DND-41 (cell line): Measurements from ENCODE around the gene CHTF8.
A peak's percentile ranks its signal among the peaks of the same experiment; 100 is the strongest.

ENCODE experiments used
- ATAC-seq: fragments of 200-7000 bp; cut with Tn5 transposase; 3 replicates; pipeline ENCODE4 v1.9.1; 2021; ENCODE audit warnings: low read depth; ENCODE audit not compliant: insufficient read depth
- DNase-seq: peaks from one replicate; pipeline ENCODE4 v3.0.0-alpha.2; 2020
- H2AFZ ChIP-seq: 2 replicates; pipeline ENCODE4 v1.6.0; 2012; ENCODE audit warnings: low read depth, low read length
- H3K27ac ChIP-seq: 2 replicates; pipeline ENCODE4 v1.5.1; 2012; ENCODE audit warnings: low read length, inconsistent platforms
- H3K27me3 ChIP-seq: fragments of 200-600 bp; sonication (generic); 2 replicates; pipeline ENCODE4 v1.6.0; 2012; ENCODE audit warnings: low read length, mild to moderate bottlenecking, inconsistent platforms; ENCODE audit not compliant: insufficient read depth, poor library complexity
- H3K36me3 ChIP-seq: 2 replicates; pipeline ENCODE4 v1.5.1; 2012; ENCODE audit warnings: low read length, inconsistent platforms; ENCODE audit not compliant: insufficient read depth
- H3K4me1 ChIP-seq: 2 replicates; pipeline ENCODE4 v1.5.1; 2012; ENCODE audit warnings: mild to moderate bottlenecking, low read length; ENCODE audit not compliant: insufficient read depth
- H3K4me2 ChIP-seq: 2 replicates; pipeline ENCODE4 v1.6.0; 2012; ENCODE audit warnings: mild to moderate bottlenecking, moderate library complexity, low read length, inconsistent platforms; ENCODE audit not compliant: insufficient read depth
- H3K4me3 ChIP-seq, 2 experiments: fragments of 200-600 bp in 1 of 2; shearing (Covaris generic) in 1 of 2; 2 replicates each; pipeline ENCODE4 v1.5.1; 2012 to 2016; ENCODE audit warnings: inconsistent platforms in 2 of 2, low read length in 2 of 2, mild to moderate bottlenecking in 2 of 2, low read depth in 1 of 2, moderate library complexity in 1 of 2
- H3K79me2 ChIP-seq: 2 replicates; pipeline ENCODE4 v1.6.0; 2012; ENCODE audit warnings: low read length, inconsistent platforms; ENCODE audit not compliant: insufficient read depth
- H3K9ac ChIP-seq: 2 replicates; pipeline ENCODE4 v1.6.0; 2012; ENCODE audit warnings: low read depth, mild to moderate bottlenecking, inconsistent platforms, low read length, moderate library complexity
- H3K9me3 ChIP-seq: 2 replicates; pipeline ENCODE4 v1.5.1; 2012; ENCODE audit warnings: low read length, moderate library complexity, mild to moderate bottlenecking, inconsistent platforms; ENCODE audit not compliant: insufficient read depth, severe bottlenecking
- H4K20me1 ChIP-seq: 2 replicates; pipeline ENCODE4 v1.6.0; 2012; ENCODE audit warnings: low read length; ENCODE audit not compliant: insufficient read depth
- EZH2 ChIP-seq: IDR thresholded peaks from 3 replicates; pipeline ENCODE4 v1.6.1; 2012; ENCODE audit warnings: borderline replicate concordance, low read depth, mild to moderate bottlenecking, moderate library complexity, low read length, inconsistent platforms; ENCODE audit not compliant: severe bottlenecking
- TF ChIP-seq, protein P1 (sequence below): IDR thresholded peaks from 2 replicates; pipeline ENCODE4 v1.5.1; 2012; ENCODE audit warnings: borderline replicate concordance, low read length, moderate library complexity, mild to moderate bottlenecking; ENCODE audit not compliant: poor library complexity, severe bottlenecking; ENCODE audit errors: extremely low read depth

CHTF8 gene

DNA sequence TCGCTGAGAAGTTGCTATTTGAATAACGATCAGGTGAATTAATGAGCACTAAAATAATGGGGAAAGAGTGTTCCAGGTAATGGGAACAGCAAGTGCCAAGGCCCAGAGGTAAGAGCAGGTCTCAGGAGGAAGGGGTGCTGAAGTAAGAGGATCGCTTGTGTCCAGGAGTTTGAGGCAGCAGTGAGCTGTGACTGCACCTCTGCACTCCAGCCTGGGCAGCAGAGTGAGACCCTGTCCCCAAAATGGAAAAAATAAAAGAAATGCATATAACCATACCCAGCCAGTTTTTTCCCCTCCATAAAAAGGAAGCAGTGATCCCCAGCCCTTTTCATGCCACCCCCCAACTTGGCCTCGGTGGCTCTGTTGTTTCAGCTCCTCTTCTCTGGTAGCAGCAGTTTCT, 43.7 kb downstream of the CHTF8 start:
- peaks cover 3% of the 10 kb centered on the region; the same call in 1 of the 2 replicates for H3K36me3 ChIP-seq
- no peaks in the 10 kb centered on the region for H3K27me3 ChIP-seq
- H3K79me2 ChIP-seq: no peaks in the 10 kb centered on the region
- DNase-seq (no peak), ATAC-seq (no peak)
- no peak overlapping the region for H3K9ac ChIP-seq
- no peak overlapping the region for H3K4me2 ChIP-seq
- no peak overlapping the region for H3K27ac ChIP-seq
- peaks cover 7% of the 10 kb centered on the region for H3K4me1 ChIP-seq
- TF ChIP-seq, protein P1, sequence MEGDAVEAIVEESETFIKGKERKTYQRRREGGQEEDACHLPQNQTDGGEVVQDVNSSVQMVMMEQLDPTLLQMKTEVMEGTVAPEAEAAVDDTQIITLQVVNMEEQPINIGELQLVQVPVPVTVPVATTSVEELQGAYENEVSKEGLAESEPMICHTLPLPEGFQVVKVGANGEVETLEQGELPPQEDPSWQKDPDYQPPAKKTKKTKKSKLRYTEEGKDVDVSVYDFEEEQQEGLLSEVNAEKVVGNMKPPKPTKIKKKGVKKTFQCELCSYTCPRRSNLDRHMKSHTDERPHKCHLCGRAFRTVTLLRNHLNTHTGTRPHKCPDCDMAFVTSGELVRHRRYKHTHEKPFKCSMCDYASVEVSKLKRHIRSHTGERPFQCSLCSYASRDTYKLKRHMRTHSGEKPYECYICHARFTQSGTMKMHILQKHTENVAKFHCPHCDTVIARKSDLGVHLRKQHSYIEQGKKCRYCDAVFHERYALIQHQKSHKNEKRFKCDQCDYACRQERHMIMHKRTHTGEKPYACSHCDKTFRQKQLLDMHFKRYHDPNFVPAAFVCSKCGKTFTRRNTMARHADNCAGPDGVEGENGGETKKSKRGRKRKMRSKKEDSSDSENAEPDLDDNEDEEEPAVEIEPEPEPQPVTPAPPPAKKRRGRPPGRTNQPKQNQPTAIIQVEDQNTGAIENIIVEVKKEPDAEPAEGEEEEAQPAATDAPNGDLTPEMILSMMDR: no peak
- TF ChIP-seq EZH2: no peak
- H4K20me1 ChIP-seq: no peaks in the 10 kb centered on the region
- no peak overlapping the region for H2AFZ ChIP-seq
- H3K9me3 ChIP-seq: no peaks in the 10 kb centered on the region
- H3K4me3 ChIP-seq: no peak overlapping the region

DNA sequence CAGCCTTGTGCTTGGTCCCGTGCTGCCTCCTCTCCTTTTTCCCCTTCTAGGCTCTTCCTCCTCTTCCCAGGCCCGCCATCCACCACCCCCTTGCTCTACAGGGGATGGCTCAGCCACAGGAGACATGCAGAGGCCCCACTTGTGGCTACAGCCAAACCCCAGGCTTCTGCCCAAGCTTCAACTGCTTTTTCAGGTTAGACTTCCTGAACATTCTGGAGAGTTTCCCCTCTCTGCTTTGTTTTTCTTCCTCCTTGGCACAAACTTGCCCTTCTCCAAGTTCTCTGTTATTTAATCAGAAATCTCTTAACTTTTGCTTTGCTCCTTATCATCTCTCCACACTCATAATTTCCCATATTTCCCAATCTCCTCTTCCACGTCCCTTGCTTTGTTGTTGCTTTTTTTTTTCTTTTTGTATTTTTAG, 45.2 kb downstream of the CHTF8 start:
- DNase-seq: peak; percentile 27
- Histone ChIP-seq H3K4me1 (peaks cover 7% of the 10 kb centered on the region), H3K79me2 (no peaks in the 10 kb centered on the region), H3K9ac (no peak overlapping the region), H3K9me3 (no peaks in the 10 kb centered on the region), H3K4me3 (no peak overlapping the region), H3K27me3 (no peaks in the 10 kb centered on the region), H2AFZ (no peak overlapping the region), H3K36me3 (peaks cover 7% of the 10 kb centered on the region; the same call in 1 of the 2 replicates), H3K4me2 (no peak overlapping the region), H3K27ac (peak overlapping the region; percentile 48; the same call in 1 of the 2 replicates), H4K20me1 (no peaks in the 10 kb centered on the region)
- TF ChIP-seq, protein P1: no peak
- TF ChIP-seq EZH2: no peak
- peak; percentile 77; the same call in 2 of the 3 replicates for ATAC-seq

DNA sequence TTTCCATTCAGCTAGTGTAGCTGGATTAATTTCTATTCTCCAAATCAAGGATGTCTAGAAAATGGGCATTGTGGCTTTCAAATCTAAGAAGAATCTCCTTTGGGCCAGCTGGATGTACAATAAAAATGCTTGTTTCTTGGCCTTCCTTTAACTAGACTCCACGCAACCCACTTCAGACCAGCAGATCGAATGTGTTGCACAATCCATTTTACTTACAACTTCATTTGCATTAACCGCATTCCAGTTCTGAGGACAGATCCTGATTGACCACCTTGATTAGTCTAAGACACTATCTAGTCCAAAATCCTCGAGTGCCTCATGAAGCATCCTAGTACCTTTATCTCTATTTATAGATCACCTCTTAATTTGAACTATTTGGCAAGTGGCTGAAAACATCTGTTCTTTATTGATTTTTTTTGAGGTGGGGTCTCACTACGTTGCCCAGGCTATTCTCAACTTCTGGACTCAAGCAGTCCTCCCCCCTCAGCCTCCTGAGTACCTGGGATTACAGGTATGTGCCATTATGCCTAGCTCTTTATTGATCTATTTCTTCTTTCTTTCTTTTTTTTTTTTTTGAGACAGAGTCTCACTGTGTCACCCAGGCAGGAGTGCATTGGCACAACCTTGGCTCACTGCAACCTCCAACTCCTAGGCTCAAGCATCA, 47.2 kb downstream of the CHTF8 start:
- no peaks in the 10 kb centered on the region for H3K79me2 ChIP-seq
- DNase-seq (no peak), ATAC-seq (no peak)
- no peak overlapping the region for H3K9ac ChIP-seq
- H3K27me3 ChIP-seq: no peaks in the 10 kb centered on the region
- no peak overlapping the region for H3K27ac ChIP-seq
- H3K9me3 ChIP-seq: no peaks in the 10 kb centered on the region
- peaks cover 7% of the 10 kb centered on the region; the same call in 1 of the 2 replicates for H3K36me3 ChIP-seq
- no peak overlapping the region for H2AFZ ChIP-seq
- TF ChIP-seq, protein P1: no peak
- no peak for TF ChIP-seq EZH2
- H3K4me3 ChIP-seq: no peak overlapping the region
- no peaks in the 10 kb centered on the region for H4K20me1 ChIP-seq
- peaks cover 7% of the 10 kb centered on the region for H3K4me1 ChIP-seq
- H3K4me2 ChIP-seq: no peak overlapping the region

DNA sequence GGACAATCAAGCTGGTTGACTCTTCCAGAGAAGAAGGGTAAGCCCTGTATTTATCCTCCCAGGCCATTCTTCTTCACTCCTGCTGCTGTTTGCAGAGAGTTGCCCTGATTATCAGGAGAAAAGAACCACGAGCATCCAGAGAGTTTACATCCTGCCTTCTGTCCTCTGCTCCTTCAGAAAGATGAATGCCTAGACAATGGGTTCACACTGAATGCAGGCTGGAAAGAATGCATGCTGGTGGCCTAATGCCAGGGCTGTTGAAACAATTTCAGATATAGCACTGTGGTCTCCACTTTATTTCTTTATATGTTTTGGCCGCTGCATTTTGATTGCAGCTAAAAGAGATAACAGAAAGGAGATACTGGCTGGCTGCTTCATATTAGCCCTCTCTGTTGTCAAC, 48.1 kb downstream of the CHTF8 start:
- Histone ChIP-seq H3K4me3 (no peak overlapping the region), H3K4me1 (peaks cover 7% of the 10 kb centered on the region), H3K27ac (no peak overlapping the region), H2AFZ (no peak overlapping the region), H3K9me3 (no peaks in the 10 kb centered on the region), H3K36me3 (peaks cover 7% of the 10 kb centered on the region; the same call in 1 of the 2 replicates), H3K79me2 (no peaks in the 10 kb centered on the region), H3K9ac (no peak overlapping the region), H3K4me2 (no peak overlapping the region), H4K20me1 (no peaks in the 10 kb centered on the region), H3K27me3 (no peaks in the 10 kb centered on the region)
- ATAC-seq (no peak), DNase-seq (no peak)
- TF ChIP-seq EZH2: no peak
- TF ChIP-seq, protein P1: no peak
